WI38 (cell line): ENCODE results near the gene MIGA2.

Experiments used
- H3K4me3 ChIP-seq: 2 replicates; pipeline ENCODE4 v1.5.1; 2011; ENCODE audit warnings: low read depth, mild to moderate bottlenecking, control low read depth, low read length
- TF ChIP-seq, protein P1 (sequence below): IDR thresholded peaks from 2 replicates; pipeline ENCODE4 v1.5.1; 2012; ENCODE audit warnings: low read depth, mild to moderate bottlenecking, control low read depth, low read length

Gene MIGA2

DNA sequence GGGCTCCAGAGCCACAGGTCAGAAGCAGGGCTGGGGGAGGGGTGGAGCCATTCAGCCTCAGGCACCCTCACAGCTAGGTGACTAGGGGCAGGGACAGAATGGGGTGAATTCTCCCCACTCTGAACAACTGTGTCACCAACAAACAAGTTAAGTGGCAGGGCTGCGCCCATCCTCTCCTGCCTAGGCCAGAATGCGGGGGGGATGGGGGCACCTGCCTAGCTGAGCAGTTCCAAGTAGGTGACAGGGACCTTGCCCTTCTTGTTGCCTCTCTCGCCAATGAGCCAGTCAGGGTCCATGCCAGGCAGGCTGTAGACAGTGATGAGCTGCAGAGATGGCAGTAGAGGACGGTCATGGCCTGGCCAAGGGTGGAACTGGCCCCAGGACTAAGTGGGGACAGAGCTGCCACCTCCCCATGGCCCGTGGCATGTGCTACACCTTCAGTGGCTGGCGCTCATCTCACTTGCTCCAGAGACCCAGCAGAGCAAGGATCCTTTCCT lies 27.9 kb upstream of the MIGA2 start:
- TF ChIP-seq, protein P1, sequence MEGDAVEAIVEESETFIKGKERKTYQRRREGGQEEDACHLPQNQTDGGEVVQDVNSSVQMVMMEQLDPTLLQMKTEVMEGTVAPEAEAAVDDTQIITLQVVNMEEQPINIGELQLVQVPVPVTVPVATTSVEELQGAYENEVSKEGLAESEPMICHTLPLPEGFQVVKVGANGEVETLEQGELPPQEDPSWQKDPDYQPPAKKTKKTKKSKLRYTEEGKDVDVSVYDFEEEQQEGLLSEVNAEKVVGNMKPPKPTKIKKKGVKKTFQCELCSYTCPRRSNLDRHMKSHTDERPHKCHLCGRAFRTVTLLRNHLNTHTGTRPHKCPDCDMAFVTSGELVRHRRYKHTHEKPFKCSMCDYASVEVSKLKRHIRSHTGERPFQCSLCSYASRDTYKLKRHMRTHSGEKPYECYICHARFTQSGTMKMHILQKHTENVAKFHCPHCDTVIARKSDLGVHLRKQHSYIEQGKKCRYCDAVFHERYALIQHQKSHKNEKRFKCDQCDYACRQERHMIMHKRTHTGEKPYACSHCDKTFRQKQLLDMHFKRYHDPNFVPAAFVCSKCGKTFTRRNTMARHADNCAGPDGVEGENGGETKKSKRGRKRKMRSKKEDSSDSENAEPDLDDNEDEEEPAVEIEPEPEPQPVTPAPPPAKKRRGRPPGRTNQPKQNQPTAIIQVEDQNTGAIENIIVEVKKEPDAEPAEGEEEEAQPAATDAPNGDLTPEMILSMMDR: no peak
- no peak overlapping the region for H3K4me3 ChIP-seq

DNA sequence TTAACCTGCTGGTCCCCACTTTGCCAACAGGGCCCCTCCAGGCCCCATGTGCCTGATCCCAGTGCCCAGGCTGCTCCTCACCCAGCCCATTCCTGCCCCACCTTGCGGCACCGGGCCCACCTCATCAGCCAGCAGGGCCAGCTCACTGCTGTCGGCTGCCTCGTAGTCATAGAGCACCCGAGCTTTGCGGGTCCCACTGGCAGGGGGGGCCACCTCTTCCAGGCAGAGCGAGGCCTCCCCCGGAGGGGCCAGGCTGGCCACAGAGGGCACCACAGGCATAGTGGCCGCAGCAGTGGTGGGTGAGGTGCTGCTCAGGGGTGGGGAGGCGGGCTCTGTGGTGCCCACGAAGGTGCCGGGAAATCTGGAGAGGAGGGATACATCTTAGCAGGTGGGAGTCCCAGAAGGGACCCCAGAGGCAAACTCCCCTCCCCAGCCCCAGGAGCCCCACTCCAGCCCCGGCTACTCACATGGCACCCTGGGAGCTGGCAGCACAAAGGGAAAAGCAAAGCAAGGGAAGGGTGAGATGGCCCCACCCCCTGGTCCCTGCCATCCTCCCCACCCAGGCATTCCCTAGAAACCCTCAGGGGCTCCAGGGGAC lies 27.3 kb upstream of the MIGA2 start:
- TF ChIP-seq, protein P1: no peak
- H3K4me3 ChIP-seq: no peak overlapping the region

DNA sequence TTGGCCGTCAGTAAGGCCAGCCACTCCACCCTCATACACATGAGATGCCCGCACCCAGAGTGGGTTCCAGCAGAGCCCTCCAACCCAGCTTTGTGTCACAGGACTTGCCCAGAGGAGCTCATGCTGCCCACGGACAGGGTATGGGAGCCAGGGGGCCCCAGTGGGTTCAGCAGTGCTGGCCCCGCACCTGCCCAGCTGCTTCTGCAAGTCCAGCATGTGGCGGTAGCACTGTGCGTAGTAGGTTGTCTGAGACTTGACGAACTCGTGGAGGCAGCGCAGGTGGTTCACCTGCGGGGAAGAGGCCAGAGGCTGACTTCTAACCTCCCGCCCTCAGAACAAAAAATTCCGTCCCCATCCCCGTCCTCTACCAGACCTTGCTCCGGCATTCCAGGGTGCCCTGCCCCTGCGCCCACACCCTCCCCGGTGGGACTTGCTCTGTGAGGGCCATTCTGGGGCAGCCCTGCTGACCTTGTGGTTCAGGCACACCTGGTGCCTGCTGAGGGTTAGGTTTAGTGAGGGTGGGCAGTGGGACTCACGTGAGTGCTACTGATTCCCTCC lies 26.8 kb upstream of the MIGA2 start:
- TF ChIP-seq, protein P1: no peak
- no peak overlapping the region for H3K4me3 ChIP-seq

DNA sequence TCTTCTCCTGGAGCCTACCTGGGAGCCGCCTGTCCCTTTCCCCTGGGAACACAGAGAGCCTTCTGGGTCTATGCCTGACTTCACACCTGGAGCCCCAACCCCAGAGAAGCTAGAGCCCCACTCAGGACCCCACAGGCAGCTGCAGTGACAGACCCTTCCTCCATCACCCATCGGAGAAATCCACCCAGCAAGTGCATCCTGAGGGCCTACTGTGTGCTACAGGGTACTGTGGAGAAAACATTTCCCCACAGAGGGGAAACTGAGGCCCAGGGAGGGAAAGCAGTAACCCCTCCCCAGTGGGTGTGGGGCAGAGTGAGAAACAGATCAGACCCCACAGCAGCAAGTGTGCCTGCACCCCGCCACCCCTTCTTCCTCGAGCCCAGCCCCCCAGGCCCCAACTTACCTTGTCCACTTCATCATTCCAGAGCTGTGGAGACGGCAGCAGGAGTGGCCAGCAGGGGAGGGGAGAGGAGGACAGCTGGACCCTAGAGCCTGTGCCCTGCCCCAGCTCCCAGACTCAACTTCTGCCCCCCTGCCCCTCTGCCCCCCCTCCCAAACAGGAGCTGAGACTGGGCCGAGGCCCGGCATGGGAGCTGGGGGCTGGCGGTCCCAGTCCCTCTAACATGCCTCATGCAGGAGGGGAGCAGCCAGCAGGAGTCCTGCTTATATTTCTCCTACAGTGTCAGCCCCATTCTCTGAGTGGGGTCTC lies 26.0 kb upstream of the MIGA2 start:
- H3K4me3 ChIP-seq: no peak overlapping the region
- TF ChIP-seq, protein P1: no peak

DNA sequence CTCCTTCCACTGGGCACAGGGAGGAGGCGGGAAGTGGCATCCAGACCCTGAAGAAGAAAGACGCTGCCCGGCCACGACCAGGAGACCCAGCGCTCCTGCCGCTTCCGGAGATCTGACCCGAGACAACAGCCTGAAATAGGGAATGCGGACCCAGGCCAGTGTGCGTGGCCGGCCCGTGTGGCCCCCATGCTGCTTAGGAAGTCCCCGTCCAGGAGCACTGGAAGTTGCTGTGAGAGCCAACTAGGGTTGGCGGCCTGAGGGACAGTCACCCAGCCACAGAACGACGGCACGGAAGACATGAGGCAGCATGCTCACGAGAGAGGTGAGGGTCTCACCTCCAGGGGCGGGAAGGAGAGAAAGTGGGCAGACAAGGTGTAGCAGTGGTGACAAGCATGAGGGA lies 25.3 kb upstream of the MIGA2 start:
- H3K4me3 ChIP-seq: no peak overlapping the region
- TF ChIP-seq, protein P1: no peak

DNA sequence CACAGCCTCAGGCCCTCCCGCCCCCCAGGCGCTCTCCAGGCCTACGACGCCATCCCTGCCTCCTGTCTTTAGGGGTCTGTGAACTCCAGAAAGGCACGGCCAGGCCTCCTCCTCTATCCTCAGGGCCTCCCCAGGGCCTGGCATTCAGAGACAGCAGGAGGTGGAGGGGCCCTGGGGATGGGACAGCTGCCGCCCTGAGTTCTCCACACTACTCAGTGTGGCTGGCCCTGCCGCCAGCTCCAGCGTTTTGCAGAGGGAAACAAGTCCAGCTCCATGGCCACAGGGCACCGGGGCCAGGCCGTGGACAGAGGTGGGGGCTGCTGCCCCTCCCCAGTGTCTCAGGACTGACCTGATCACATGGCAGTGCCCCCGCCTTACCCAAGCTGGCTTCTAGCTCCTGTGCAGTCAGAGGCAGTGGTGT lies 24.7 kb upstream of the MIGA2 start:
- TF ChIP-seq, protein P1: no peak
- H3K4me3 ChIP-seq: no peak overlapping the region

DNA sequence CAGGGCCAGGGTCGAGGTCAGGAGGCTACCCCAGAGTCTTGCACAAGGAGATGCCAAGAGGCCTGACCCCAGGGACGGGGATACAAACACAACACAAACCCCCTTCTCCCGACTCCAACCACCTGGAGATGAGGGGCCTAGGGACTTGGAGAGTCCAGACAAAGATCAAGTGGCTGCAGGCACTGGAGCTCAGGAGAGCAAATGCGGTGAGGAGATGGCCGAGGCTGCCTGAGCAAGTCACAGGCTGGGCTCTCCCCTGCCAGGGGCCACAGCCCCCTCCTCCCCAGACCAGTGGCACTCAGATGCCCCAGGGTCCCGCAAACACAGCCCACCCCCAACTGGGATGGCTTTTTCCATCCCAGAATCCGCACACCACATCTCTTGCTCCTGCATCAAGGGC lies 24.1 kb upstream of the MIGA2 start:
- H3K4me3 ChIP-seq: no peak overlapping the region
- TF ChIP-seq, protein P1: no peak
